Urothelium cell line (cell line): Measurements from ENCODE around the gene NPIPB12.
"Not testable (repeated sequence)": the region's sequence is repeated elsewhere in the genome, so short reads cannot be mapped to it uniquely, and the experiment has no call there.

Experiments
- DNase-seq: peaks from one replicate; pipeline ENCODE4 v3.0.0; 2011; ENCODE audit warnings: low spot score, mixed read lengths
- FAIRE-seq: peaks from 2 replicates; lab custom pipeline; 2011; peaks lifted over from hg19 to GRCh38; lab: Jason Lieb, UNC

The NPIPB12 gene

DNA sequence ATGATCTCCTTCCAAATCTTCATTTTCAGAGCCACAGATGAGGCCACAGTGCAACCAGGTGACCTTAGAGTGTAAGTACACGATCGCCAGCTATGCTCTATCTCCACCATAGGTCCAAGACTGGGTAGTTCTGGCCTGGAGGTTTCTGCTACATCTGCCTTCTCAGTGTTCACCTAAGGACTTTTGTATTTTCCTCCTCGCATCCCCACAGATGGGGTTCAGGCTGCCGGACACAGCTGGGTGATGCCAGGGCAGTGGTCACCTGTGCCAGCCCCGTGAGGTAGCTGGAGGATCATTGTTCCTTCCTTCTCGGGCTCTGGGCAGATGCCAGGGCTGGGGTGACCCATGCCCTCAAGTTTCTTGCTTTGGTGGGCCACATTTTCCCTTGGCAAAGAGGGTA is at the start of gene NPIPB12:
Gene NPIPB12, minus strand, starts transcription at position 101 of the 400 bp plus-strand sequence.
- not testable (repeated sequence) for FAIRE-seq, DNase-seq

DNA sequence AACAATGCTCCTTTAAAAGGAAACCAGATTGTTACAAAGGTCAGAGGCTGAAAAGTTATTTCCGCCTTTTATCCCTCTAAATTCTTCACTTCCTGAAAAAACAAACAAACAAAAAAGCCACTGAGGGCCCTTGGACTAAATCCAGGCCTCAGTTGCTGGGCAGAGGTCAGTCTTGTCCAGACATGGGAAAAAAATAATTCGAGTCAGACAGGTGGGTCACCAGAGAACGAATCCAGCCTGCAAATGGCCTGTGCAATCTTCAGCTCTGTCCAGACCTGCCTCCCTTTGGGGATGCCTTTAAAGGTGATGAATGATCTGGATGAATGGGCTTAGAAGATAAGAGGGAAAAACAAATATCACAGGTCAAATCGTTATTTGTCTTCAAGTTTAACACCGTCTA is 15.3 kb upstream of the NPIPB12 start:
- FAIRE-seq, DNase-seq: not testable (repeated sequence)

DNA sequence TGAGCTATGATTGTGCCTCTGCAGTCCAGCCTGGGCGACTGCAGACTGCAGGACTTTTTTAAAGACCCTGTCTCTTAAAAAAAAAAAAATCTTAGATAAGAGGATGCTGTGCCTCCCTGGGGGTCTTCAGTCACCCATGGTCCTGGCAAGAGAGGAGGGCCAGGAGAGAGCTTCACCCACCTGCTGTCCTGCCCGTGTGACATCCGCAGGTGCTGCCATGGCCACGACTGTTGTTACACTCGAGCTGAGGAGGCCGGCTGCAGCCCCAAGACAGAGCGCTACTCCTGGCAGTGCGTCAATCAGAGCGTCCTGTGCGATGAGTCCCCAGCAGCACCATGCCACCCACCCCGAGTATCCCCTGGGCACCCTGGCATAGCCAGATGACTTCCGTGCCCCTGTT is 23.9 kb downstream of the NPIPB12 start:
- not testable (repeated sequence) for FAIRE-seq, DNase-seq

DNA sequence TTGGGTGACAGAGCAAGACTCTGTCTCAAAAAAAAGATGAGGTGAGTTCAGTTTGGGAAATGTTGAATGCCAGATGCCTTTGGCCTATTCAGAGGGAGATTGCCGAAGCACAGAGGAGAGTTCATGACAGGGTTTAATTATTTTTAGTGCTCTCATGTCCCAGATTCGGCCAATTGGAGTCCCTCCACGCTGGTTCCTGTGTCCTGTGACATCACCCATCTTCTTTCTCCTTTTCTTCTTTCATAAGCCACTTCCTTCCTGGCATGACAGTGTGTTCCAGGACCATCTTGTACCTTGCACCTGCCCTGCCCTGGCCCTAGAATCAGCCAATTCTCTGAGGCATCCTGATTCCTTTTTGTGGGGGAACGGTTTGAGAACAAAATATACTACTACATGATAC is 34.1 kb downstream of the NPIPB12 start:
- not testable (repeated sequence) for DNase-seq, FAIRE-seq

DNA sequence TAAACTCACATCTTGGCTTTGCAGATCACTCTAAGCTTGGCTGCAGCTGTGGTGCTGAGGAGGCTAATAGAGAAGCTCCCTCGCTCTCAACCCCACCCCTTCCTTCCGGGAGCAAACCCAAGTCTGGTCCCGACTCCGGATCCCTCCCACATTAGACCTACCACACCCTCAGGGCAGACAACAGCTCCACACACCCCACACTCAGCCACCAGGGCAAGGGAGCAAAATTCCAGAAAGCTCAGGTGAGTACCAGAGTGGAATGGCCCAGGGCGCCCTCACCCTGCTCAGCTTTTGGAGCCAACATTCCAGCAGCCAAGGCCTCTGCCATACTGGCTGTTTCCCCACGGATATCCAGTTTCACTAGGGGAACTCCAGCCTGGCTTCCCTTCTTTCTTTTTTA is 36.5 kb downstream of the NPIPB12 start:
- DNase-seq, FAIRE-seq: not testable (repeated sequence)

DNA sequence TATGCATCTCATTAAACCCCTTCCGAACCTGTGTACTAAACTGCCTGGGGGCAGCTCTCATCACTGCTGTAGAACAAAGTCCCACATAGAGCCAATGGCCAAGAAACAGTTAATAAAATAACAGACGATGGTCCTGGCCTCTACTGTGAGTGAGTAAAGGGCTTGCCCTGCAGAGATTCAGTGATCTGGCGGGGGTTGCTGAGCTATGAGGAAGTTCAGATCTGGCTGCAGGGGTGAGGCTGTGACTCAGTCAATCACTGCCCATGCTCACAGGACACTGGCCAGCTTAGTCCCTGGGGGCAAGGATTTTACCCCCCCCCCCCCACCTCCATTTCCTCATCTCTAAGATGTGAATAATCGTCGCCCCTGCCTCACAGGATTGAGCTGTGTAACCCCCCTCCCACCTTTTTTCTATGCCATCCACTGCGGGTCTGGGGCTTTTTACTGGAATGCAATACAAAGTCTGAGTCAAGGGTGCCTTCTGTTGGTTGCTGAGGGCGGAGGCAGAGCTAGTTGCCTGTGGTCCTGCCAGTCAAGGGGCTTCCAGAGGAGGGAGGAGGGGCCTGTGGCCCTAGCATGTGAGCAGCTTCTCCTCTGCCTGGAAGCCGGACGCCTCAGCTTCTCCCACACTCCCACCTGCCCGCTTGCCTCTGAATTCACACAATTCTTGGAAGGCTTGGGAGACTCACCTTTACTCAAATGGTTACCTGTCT is 38.4 kb downstream of the NPIPB12 start:
- not testable (repeated sequence) for DNase-seq, FAIRE-seq

DNA sequence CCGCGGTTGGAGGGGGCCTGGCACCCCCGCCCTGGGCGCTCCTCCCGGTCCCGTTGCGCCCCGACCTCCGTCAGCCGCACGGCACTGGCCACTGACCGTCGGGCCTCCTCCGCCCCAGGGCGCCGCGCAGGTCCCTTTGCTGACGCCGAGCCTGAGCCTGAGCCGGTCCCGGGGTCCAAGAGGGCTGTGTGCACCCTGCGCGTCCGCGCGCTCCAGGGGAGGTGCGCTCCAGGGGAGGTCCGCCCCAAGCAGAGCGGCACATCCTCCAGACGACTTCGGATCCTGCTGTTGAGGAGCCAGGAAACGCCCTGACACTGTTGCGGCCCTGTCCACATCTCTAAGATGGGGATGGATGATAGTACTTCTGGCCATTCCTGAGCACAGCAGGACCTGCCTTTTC is 39.3 kb downstream of the NPIPB12 start:
- DNase-seq, FAIRE-seq: not testable (repeated sequence)

DNA sequence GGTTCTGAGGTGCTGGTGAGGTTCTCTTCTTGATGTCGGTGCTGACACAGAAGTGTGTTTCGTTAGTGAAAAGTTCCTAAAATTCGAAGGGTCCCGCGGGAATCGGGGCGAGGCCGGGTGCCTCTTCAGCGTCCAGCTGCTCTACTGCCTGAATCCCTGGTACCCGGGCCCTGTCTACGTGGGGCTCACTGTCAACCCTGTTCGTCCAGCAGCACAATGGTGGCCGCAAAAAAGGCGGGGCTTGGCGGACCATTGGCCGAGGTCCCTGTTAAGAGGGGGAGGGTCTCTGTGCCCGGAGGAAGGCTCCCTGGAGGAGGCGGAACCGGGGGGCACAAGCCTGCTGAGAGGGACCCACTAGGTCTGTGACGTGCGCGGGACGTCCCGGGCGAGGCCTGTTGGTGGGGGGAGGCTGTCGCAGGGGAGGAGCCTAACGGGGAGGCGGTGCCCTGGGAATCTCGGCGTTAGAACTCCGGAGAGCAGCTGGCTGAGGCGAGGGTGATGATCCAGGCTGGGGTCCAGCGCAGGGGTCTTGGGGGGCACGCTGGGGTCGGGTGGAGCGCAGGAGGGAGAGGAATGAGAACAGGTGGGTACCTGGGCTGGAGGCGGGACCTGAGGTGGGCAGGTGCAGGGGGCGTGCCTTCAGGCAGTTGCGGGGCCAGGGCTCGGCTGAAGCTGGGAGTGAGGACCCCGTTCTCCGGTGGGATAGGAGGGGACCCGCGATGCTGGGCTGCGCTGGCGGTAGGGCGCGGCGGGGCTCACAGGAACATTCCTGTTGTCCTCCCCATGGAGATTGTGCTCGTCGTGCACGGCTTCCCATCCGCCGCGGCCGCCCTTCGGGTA is 40.0 kb downstream of the NPIPB12 start:
- FAIRE-seq, DNase-seq: not testable (repeated sequence)

DNA sequence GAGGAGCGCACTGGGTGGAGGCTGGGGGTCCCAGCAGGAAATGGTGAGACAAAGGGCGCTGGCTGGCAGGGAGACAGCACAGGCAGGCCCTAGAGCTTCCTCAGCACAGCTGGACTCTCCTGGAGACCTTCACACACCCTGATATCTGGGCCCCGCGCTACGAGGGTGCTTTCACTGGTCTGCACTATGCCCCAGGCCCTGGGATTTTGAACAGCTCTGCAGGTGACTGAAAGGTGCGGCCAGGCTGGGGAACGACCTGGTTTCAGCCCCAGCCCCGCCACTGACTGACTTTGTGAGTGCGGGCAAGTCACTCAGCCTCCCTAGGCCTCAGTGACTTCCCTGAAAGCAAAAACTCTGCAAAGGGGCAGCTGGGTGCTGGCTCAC is 45.6 kb downstream of the NPIPB12 start:
- DNase-seq, FAIRE-seq: not testable (repeated sequence)

DNA sequence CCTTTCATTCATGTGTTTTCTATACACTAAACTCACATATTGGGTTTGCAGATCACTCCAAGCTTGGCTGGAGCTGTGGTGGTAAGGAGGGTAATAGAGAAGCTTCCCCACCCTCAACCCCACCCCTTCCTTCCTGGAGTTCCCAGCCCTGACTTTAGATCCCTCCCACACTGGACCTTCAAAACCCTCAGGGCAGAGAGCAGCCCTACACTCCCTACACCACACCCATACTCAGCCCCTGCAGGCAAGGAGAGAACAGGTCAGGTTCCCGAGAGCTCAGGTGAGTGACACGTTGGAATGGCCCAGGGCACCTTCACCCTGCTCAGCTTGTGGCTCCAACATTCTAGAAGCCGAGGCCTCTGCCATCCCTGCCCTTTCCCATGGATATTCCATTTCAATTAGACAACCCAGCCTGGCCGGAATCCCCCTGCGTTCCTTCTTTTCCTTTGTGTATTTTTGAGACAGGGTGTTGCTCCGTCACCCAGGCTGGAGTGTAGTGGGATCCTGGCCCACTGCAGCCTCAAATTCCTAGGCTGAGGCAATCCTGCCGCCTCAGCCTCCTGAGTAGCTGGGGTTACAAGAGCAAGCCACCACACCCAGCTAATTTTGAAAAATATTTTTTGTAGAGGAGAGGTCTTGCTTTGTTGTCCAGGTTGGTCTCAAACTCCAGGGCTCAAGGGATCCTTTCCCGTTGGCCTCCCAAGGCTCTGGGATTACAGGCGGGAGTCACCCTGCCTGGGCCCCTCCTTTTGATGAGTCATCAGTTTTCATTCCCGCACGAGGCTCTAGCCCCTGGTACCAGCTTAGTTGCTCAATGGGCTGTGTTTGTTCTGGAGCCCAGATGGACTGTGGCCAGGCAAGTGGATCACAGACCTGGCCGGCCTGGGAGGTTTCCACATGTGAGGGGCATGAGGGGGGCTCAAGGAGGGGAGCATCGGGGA is 46.2 kb downstream of the NPIPB12 start, which contains the start of gene SULT1A4:
Gene SULT1A4, plus strand, starts transcription at position 208 of the 941 bp plus-strand sequence. CDS start 1,473 bp downstream, outside the sequence.
- DNase-seq, FAIRE-seq: not testable (repeated sequence)

DNA sequence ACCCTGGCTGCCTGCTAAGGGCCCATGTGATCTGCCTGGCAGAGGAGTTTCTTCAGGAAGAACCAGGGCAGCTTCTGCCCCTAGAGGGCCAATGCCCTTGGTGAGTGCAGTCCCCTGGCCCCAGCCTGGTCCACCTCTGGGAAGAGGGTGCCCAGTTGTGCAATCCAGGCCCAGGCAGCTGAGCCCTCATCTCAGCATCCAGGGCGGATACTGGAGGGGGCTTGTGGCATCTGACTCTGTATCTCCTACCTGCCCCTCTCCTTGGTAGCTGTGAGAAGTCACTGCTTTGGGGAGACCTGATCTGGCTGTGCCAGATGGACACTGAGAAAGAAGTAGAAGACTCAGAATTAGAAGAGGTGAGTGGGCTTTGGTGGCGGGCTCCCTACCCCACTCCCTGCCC is 48.5 kb downstream of the NPIPB12 start:
- DNase-seq, FAIRE-seq: not testable (repeated sequence)

DNA sequence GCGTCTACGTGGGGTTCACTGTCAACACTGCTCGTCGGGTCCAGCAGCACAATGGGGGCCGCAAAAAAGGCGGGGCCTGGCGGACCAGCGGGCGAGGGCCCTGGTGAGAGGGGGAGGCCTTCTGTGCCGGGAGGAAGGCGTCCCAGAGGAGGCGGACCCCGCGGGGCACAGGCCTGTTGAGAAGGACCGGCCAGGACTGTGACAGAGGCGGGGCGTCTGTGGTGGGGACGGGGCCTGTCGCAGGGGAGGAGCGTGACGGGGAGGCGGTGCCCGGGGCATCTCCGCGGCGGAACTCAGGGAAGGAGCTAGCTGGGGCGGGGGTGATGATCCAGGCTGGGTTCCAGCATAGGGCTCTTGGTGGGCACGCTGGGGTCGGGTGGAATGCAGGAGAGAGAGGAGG is 51.4 kb downstream of the NPIPB12 start:
- not testable (repeated sequence) for DNase-seq, FAIRE-seq

DNA sequence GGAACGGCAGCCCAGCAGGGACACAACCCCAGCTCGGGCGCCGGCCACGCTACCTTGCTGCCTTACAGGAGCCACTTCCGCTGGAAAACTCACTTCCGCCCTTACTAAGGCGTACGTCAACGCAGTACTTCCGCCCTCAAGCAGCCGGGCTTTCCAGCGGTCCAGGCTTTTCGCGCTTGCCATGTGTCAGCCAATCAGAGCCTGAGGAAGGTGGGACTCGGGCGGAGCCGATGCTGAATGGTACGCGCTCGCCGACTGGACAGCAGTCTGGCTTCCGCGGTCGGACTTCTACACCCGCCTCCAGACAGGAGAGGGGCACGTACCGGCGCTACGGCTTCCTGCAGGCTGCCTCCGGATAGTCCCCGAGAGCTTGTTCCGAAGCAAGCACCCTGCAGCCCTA is 51.9 kb downstream of the NPIPB12 start, which contains the start of the genes BOLA2 and SLX1B:
Gene BOLA2, minus strand, starts transcription at position 83 of the 400 bp plus-strand sequence. CDS start 98 bp downstream, outside the sequence.
Gene SLX1B, plus strand, starts transcription at position 265 of the 400 bp plus-strand sequence.
- peak; percentile 88 for FAIRE-seq

DNA sequence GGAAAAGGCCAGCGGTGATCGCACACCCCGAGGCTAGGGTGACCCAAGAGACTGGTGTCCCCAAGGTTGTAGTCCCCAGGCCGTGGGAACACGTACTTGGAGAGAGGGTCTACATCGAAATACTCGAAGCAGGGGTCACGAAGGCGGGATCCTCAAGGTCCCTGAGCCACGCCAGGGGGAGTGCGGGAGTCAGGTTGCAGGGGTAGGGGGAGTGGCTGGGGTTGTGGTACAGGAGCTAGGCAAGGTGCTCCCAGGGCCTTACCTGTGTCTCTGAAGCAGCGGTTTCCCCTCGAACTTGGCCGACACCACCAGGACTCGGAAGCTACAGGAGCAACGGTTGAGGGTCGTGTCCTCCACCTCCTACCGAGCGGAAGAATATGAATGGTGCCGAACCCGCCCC is 52.5 kb downstream of the NPIPB12 start:
- not testable (repeated sequence) for DNase-seq, FAIRE-seq

More for the DNA sequence above, 51.9 kb downstream of the NPIPB12 start, which contains the start of the genes BOLA2 and SLX1B:
- not testable (repeated sequence) for DNase-seq
